Ascending aorta (tissue), 2 donors: ENCODE results near the gene VANGL2. TPM values are rescaled to one million over a fixed set of nuclear protein-coding genes. Genes with fewer than 3 reads are reported as not detected.

Experiments used
- DNase-seq, 2 donors: peaks; one replicate each; pipeline ENCODE4 v3.0.0-alpha.2; 2019; ENCODE audit warnings: low spot score in 2 of 2
- H3K27ac ChIP-seq, 2 donors: fragments of 200-600 bp; sonication (generic); one replicate each; pipeline ENCODE4 v1.5.1; 2016 to 2017; ENCODE audit warnings: mild to moderate bottlenecking in 1 of 2
- H3K27me3 ChIP-seq: fragments of 200-600 bp; sonication (generic); one replicate; pipeline ENCODE4 v1.5.1; 2017
- H3K36me3 ChIP-seq, 2 donors: fragments of 200-600 bp; sonication (generic); one replicate each; pipeline ENCODE4 v1.5.1; 2016
- H3K4me1 ChIP-seq, 2 donors: fragments of 200-600 bp; sonication (generic); one replicate each; pipeline ENCODE4 v1.5.1; 2016 to 2017; ENCODE audit warnings: mild to moderate bottlenecking in 1 of 2
- H3K4me3 ChIP-seq, 2 donors: fragments of 200-600 bp; sonication (generic); one replicate each; pipeline ENCODE4 v1.5.1; 2016 to 2017; ENCODE audit warnings: mild to moderate bottlenecking in 1 of 2
- H3K9me3 ChIP-seq, 2 donors: fragments of 200-600 bp; sonication (generic); one replicate each; pipeline ENCODE4 v1.5.1; 2016
- CTCF ChIP-seq, 3 experiments: fragments of 200-600 bp in 2 of 3; fragments of 450-650 bp in 1 of 3; sonication (generic) in 2 of 3; IDR thresholded peaks; one replicate each; pipeline ENCODE4 v1.5.1; 2016 to 2019; ENCODE audit warnings: antibody characterized with exemption in 3 of 3, mild to moderate bottlenecking in 1 of 3, moderate library complexity in 1 of 3
- intact Hi-C: fragments of 100-400 bp; cut with DNase I; formaldehyde crosslinking; loops from one replicate; pipeline ENCODE4 v1.15.1; 2023
- total RNA-seq: library from RNA; depleted of rRNA; stranded (reverse); fragments of >200 nt; gene quantifications from one replicate; pipeline ENCODE4 v1.1.0, GENCODE V29; 2016

VANGL2 gene
- total RNA-seq, 1 donor from 2014 or later: 0.96 TPM

- intact Hi-C loops: no loop called here
- no peak overlapping the region for H3K4me3 ChIP-seq
- no peak for TF ChIP-seq CTCF (IDR thresholded peaks at IDR 0.05)
These were observed 66.6 kb downstream of the VANGL2 start for GRCh38 chr1:160466961-160467360.

GRCh38 chr1:160467576-160467975, 67.2 kb downstream of the VANGL2 start:
- intact Hi-C loops: no loop called here
- H3K4me3 ChIP-seq: no peak overlapping the region
- no peak overlapping the region for H3K27ac ChIP-seq
- H3K27me3 ChIP-seq: no peaks in the 10 kb centered on the region
- DNase-seq: no peak
- H3K4me1 ChIP-seq: no peaks in the 10 kb centered on the region
- H3K36me3 ChIP-seq: no peaks in the 10 kb centered on the region
- no peak for TF ChIP-seq CTCF (IDR thresholded peaks at IDR 0.05)
- H3K9me3 ChIP-seq: no peaks in the 10 kb centered on the region

More at GRCh38 chr1:160466961-160467360, 66.6 kb downstream of the VANGL2 start:
- no peaks in the 10 kb centered on the region for H3K27me3 ChIP-seq
- no peaks in the 10 kb centered on the region for H3K9me3 ChIP-seq
- H3K27ac ChIP-seq: no peak overlapping the region
- no peak for DNase-seq
- no peaks in the 10 kb centered on the region for H3K36me3 ChIP-seq
- no peaks in the 10 kb centered on the region for H3K4me1 ChIP-seq

GRCh38 chr1:160471253-160471652, 70.9 kb downstream of the VANGL2 start:
- Histone ChIP-seq H3K27me3 (no peaks in the 10 kb centered on the region), H3K9me3 (no peaks in the 10 kb centered on the region), H3K27ac (no peak overlapping the region), H3K36me3 (no peaks in the 10 kb centered on the region), H3K4me3 (no peak overlapping the region), H3K4me1 (no peaks in the 10 kb centered on the region)
- DNase-seq: no peak
- no peak for TF ChIP-seq CTCF (IDR thresholded peaks at IDR 0.05)
- intact Hi-C loops: no loop called here

GRCh38 chr1:160472112-160472511, 71.7 kb downstream of the VANGL2 start:
- H3K27me3 ChIP-seq: no peaks in the 10 kb centered on the region
- no peaks in the 10 kb centered on the region for H3K4me1 ChIP-seq
- H3K27ac ChIP-seq: no peak overlapping the region
- H3K4me3 ChIP-seq: no peak overlapping the region
- no peaks in the 10 kb centered on the region for H3K9me3 ChIP-seq
- DNase-seq: no peak
- intact Hi-C loops: no loop called here
- no peak for TF ChIP-seq CTCF (IDR thresholded peaks at IDR 0.05)
- H3K36me3 ChIP-seq: no peaks in the 10 kb centered on the region

- intact Hi-C loops: no loop called here
- DNase-seq: no peak
- Histone ChIP-seq H3K4me1 (no peaks in the 10 kb centered on the region), H3K27me3 (no peaks in the 10 kb centered on the region), H3K27ac (no peak overlapping the region), H3K36me3 (no peaks in the 10 kb centered on the region), H3K4me3 (no peak overlapping the region), H3K9me3 (no peaks in the 10 kb centered on the region)
- TF ChIP-seq CTCF (IDR thresholded peaks at IDR 0.05): no peak
These were observed 74.3 kb downstream of the VANGL2 start for GRCh38 chr1:160474392-160475242.

Other genes starting within 250 kb of the VANGL2 start
- not detected for gene ATP1A4, start 249.0 kb upstream of the VANGL2 start, total RNA-seq
- not detected for gene CASQ1, start 210.0 kb upstream of the VANGL2 start, total RNA-seq
- 178 TPM for gene PEA15, start 195.2 kb upstream of the VANGL2 start, total RNA-seq
- gene DCAF8, start 138.0 kb upstream of the VANGL2 start, total RNA-seq: 68.9 TPM
- gene PEX19, start 115.4 kb upstream of the VANGL2 start, total RNA-seq: 36.6 TPM
- gene COPA, start 57.3 kb upstream of the VANGL2 start, total RNA-seq: 56.3 TPM
- 141 TPM for gene NCSTN, start 57.2 kb upstream of the VANGL2 start, total RNA-seq
- gene NHLH1, start 33.5 kb upstream of the VANGL2 start, total RNA-seq: not detected
- gene SLAMF6, start 122.7 kb downstream of the VANGL2 start, total RNA-seq: not detected
- 1.1 TPM for gene CD84, start 178.9 kb downstream of the VANGL2 start, total RNA-seq
- gene SLAMF1, start 246.5 kb downstream of the VANGL2 start, total RNA-seq: not detected